Measurements from ENCODE around the gene ZNF638. TPM values are rescaled to one million over a fixed set of nuclear protein-coding genes. Genes with fewer than 3 reads are reported as not detected.

ZNF638 gene
- total RNA-seq, 1 experiment from 2014 or later: 80.8 TPM

DNA sequence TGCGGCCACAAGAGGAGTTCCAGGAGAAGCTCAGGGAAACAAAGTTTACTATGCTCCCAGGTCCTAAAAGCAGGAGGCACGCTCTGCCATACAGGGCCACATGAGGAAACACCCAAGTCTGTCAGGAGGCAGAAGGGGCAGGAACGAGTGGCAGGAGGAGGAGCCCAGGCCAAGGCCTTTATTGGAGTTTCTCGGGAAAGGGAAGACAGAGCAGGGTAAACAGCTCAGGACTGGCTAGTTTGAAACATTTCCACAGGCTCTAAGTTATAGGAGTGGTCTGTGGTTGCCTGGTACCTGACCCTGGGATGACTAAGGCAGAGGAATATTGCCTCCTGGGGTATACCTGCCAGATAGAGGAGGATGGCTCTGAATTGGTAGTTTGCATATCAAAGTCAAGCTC, 3.7 kb upstream of the ZNF638 start:
- CTCF ChIA-PET: no interaction called here
- intact Hi-C loops (cut with micrococcal nuclease; ENCODE audit: unreplicated experiment): no loop called here
- H3K27ac ChIP-seq (ENCODE audit: low read length): no peak overlapping the region
- H3K4me3 ChIP-seq (ENCODE audit: low read depth in 2 of 2, low read length in 2 of 2): no peak overlapping the region
- no TSS peak for BruUV-seq (replicated peaks)
- no peaks in the 10 kb centered on the region for H3K27me3 ChIP-seq (ENCODE audit: control insufficient read depth, insufficient read depth, low read length)
- in situ Hi-C loops (cut with HindIII; ENCODE audit: low pct_unique_long_range_greater_than_20kb, low sequenced_read_pairs): no loop called here
- H3K9me3 ChIP-seq (ENCODE audit: control insufficient read depth, insufficient read depth, low read depth, low read length): no peaks in the 10 kb centered on the region
- DNase-seq (ENCODE audit: low read depth, low spot score): no peak
- POLR2A ChIA-PET: no interaction called here
- no peak for ATAC-seq
- H3K36me3 ChIP-seq (ENCODE audit: control insufficient read depth, insufficient read depth, low read length): peaks cover 5% of the 10 kb centered on the region
- TF ChIP-seq, protein P1, sequence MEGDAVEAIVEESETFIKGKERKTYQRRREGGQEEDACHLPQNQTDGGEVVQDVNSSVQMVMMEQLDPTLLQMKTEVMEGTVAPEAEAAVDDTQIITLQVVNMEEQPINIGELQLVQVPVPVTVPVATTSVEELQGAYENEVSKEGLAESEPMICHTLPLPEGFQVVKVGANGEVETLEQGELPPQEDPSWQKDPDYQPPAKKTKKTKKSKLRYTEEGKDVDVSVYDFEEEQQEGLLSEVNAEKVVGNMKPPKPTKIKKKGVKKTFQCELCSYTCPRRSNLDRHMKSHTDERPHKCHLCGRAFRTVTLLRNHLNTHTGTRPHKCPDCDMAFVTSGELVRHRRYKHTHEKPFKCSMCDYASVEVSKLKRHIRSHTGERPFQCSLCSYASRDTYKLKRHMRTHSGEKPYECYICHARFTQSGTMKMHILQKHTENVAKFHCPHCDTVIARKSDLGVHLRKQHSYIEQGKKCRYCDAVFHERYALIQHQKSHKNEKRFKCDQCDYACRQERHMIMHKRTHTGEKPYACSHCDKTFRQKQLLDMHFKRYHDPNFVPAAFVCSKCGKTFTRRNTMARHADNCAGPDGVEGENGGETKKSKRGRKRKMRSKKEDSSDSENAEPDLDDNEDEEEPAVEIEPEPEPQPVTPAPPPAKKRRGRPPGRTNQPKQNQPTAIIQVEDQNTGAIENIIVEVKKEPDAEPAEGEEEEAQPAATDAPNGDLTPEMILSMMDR (IDR thresholded peaks at IDR 0.05): no peak
- no peak for TF ChIP-seq SIN3A (IDR thresholded peaks at IDR 0.05; ENCODE audit: borderline replicate concordance, insufficient read depth, low read depth, low read length)
- TF ChIP-seq, protein P2, sequence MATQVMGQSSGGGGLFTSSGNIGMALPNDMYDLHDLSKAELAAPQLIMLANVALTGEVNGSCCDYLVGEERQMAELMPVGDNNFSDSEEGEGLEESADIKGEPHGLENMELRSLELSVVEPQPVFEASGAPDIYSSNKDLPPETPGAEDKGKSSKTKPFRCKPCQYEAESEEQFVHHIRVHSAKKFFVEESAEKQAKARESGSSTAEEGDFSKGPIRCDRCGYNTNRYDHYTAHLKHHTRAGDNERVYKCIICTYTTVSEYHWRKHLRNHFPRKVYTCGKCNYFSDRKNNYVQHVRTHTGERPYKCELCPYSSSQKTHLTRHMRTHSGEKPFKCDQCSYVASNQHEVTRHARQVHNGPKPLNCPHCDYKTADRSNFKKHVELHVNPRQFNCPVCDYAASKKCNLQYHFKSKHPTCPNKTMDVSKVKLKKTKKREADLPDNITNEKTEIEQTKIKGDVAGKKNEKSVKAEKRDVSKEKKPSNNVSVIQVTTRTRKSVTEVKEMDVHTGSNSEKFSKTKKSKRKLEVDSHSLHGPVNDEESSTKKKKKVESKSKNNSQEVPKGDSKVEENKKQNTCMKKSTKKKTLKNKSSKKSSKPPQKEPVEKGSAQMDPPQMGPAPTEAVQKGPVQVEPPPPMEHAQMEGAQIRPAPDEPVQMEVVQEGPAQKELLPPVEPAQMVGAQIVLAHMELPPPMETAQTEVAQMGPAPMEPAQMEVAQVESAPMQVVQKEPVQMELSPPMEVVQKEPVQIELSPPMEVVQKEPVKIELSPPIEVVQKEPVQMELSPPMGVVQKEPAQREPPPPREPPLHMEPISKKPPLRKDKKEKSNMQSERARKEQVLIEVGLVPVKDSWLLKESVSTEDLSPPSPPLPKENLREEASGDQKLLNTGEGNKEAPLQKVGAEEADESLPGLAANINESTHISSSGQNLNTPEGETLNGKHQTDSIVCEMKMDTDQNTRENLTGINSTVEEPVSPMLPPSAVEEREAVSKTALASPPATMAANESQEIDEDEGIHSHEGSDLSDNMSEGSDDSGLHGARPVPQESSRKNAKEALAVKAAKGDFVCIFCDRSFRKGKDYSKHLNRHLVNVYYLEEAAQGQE (IDR thresholded peaks at IDR 0.05; ENCODE audit: insufficient read depth in 1 of 2, low read depth in 2 of 2, low read length in 1 of 2): no peak
- TF ChIP-seq TCF7L2 (IDR thresholded peaks at IDR 0.05; ENCODE audit: low read depth, low read length): no peak
- no peak for TF ChIP-seq POLR2AphosphoS5 (IDR thresholded peaks at IDR 0.05; ENCODE audit: low read depth, low read length)
- H3K4me1 ChIP-seq (ENCODE audit: control insufficient read depth, insufficient read depth, low read length): peaks cover 4% of the 10 kb centered on the region; the same call in 1 of the 2 replicates

DNA sequence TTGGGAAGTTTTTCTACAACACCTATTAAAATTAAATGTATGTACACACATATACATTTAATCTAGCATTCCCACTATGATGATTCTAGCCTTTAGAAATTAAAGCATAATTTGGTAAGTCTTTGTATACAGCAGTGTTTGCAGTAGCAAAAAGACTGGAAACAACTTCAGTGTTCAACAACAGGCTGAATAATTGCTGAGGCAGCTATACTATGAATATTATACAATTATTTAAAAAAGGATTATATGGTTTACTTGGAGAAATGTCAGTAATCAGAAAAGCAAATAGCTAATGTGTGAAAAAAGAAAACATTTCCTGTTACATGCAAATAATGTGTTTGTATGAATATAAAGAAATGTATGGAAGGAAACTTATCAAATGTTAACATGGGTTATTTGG, 1.4 kb upstream of the ZNF638 start:
- TF ChIP-seq, protein P2 (IDR thresholded peaks at IDR 0.05; ENCODE audit: insufficient read depth in 1 of 2, low read depth in 2 of 2, low read length in 1 of 2): no peak
- TF ChIP-seq, protein P1 (IDR thresholded peaks at IDR 0.05): no peak
- TF ChIP-seq SIN3A (IDR thresholded peaks at IDR 0.05; ENCODE audit: borderline replicate concordance, insufficient read depth, low read depth, low read length) (no peak), TCF7L2 (IDR thresholded peaks at IDR 0.05; ENCODE audit: low read depth, low read length) (no peak), POLR2AphosphoS5 (IDR thresholded peaks at IDR 0.05; ENCODE audit: low read depth, low read length) (no peak)
- ChIA-PET POLR2A (no interaction called here), CTCF (interaction anchor here (2.0 kb wide), 1 partner anchor 31 kb away, joined by 9 read pairs; no protein-coding TSS in a partner anchor)
- no TSS peak for BruUV-seq (replicated peaks)
- intact Hi-C loops (cut with micrococcal nuclease; ENCODE audit: unreplicated experiment): no loop called here
- in situ Hi-C loops (cut with HindIII; ENCODE audit: low pct_unique_long_range_greater_than_20kb, low sequenced_read_pairs): no loop called here
- Histone ChIP-seq H3K36me3 (ENCODE audit: control insufficient read depth, insufficient read depth, low read length) (peaks cover 5% of the 10 kb centered on the region), H3K27ac (ENCODE audit: low read length) (no peak overlapping the region), H3K9me3 (ENCODE audit: control insufficient read depth, insufficient read depth, low read depth, low read length) (no peaks in the 10 kb centered on the region), H3K27me3 (ENCODE audit: control insufficient read depth, insufficient read depth, low read length) (no peaks in the 10 kb centered on the region), H3K4me3 (ENCODE audit: low read depth in 2 of 2, low read length in 2 of 2) (no peak overlapping the region), H3K4me1 (ENCODE audit: control insufficient read depth, insufficient read depth, low read length) (peaks cover 14% of the 10 kb centered on the region; the same call in 1 of the 2 replicates)
- DNase-seq (ENCODE audit: low read depth, low spot score) (no peak), ATAC-seq (no peak)

Data from Panc1 (cell line).